ENCODE results near the gene BDH1.

BDH1 gene

DNA sequence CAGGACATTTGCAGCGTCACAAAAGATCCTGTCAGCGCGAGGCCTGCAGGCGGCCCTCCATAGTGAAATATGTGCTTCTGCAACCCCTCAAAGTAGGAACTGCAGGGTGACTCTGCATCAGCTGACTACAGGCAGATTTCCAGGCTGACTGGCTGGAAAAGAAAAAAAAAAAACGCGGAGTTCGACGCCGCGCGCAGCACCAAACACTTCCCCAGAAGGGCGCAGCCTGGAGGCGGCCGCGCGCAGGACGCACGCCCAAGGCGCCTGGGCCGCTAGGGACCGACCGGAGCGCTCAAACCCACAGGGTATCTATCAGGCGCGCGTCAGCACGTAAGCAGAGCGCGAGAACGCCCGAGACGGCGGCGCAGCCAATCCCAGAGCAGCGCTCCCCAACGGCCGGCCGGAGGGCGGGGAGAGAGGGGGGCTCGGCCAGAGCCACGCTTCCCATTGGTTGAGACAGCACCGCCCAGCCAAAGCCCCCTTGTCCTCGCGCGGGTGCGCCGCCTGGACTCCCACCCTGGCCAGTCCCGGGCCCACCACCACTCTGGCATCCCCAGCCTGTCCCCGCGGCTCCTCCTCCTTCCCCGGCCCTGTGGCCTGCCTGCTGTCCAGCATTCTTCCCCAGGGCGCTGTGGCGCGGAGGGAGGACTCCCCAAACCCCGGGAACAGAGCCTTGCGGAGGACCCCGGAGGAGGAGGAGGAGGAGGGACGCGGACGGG lies 1.0 kb downstream of the BDH1 start:
- ChIA-PET CTCF (interaction anchor here (0.9 to 1.5 kb wide), 3 partner anchors 10 to 44 kb away, joined by 3 to 4 read pairs (median 4); no protein-coding TSS in a partner anchor), POLR2A (no interaction called here)
- TF ChIP-seq, protein P1, sequence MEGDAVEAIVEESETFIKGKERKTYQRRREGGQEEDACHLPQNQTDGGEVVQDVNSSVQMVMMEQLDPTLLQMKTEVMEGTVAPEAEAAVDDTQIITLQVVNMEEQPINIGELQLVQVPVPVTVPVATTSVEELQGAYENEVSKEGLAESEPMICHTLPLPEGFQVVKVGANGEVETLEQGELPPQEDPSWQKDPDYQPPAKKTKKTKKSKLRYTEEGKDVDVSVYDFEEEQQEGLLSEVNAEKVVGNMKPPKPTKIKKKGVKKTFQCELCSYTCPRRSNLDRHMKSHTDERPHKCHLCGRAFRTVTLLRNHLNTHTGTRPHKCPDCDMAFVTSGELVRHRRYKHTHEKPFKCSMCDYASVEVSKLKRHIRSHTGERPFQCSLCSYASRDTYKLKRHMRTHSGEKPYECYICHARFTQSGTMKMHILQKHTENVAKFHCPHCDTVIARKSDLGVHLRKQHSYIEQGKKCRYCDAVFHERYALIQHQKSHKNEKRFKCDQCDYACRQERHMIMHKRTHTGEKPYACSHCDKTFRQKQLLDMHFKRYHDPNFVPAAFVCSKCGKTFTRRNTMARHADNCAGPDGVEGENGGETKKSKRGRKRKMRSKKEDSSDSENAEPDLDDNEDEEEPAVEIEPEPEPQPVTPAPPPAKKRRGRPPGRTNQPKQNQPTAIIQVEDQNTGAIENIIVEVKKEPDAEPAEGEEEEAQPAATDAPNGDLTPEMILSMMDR (IDR thresholded peaks at IDR 0.05; ENCODE audit: control extremely low read depth, extremely low read depth, low read depth, missing control alignments): peak; percentile 54
- DNase-seq (ENCODE audit: extremely low spot score): peak; percentile 98

DNA sequence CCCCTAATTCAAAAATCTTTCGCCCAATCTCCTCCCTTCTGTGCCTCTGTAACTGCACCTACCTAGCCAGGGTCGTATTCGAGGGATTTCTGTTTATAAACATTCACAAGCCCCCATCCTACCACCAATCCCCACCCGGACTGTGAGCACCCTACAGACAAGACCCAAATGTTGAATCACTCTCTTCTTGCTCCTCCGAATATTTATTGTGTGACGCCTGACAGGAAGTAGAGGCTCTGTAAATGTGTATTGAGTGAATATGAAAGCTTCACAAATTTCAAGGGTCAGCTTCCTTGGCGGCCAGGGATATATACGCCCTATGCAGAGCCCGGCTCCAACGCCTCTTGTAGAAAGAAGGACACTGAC lies 1.6 kb downstream of the BDH1 start:
- DNase-seq (ENCODE audit: extremely low spot score): no peak
- CTCF ChIA-PET: interaction anchor here (0.9 to 1.5 kb wide), 3 partner anchors 10 to 45 kb away, joined by 3 to 4 read pairs (median 4); no protein-coding TSS in a partner anchor
- POLR2A ChIA-PET: no interaction called here
- TF ChIP-seq, protein P1 (IDR thresholded peaks at IDR 0.05; ENCODE audit: control extremely low read depth, extremely low read depth, low read depth, missing control alignments): no peak

DNA sequence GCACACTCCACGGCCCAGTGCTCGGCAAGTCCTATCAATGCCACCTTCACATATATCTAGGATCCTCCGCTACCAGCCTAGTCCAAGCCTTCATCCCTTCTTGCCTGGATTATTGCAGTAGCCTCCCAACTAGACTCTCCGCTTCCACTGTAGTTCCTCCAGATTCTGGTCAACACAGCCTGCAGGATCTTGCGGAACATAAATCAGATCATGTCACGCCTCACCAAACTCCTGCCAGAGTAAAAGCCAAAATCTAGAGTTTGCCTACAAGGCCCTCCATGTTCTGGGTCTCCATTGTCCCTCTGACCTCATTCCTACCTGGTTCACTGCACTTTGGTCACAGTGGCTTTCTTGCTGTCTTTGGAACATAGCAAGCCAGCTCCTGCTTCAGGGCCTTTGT lies 3.6 kb downstream of the BDH1 start:
- ChIA-PET POLR2A (interaction anchor here (0.7 kb wide), 1 partner anchor 363 kb away, joined by 3 read pairs; no protein-coding TSS in a partner anchor), CTCF (no interaction called here)
- DNase-seq (ENCODE audit: extremely low spot score): no peak
- TF ChIP-seq, protein P1 (IDR thresholded peaks at IDR 0.05; ENCODE audit: control extremely low read depth, extremely low read depth, low read depth, missing control alignments): no peak

DNA sequence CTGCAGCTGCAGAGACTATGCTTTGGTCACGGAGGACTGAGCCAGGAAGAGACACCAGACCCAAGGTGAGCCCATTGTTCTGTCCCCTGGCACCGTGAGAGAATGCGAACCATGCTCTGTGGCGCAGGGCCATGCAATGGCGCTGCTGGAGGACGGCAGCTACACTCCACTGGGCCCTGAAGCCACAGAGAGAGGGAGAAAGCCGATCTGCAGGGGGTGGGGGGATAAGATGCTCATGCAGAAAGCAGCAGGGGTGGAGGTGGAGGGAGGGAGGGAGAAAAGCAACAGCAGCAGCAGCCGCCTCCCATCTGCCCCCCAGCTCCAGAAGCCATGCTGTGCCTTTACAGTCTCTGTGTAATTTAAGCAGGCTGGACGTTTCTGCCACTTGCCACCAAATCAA lies 5.3 kb downstream of the BDH1 start:
- no peak for DNase-seq (ENCODE audit: extremely low spot score)
- CTCF ChIA-PET: interaction anchor here (1.8 kb wide), 1 partner anchor 49 kb away, joined by 4 read pairs; no protein-coding TSS in a partner anchor
- TF ChIP-seq, protein P1 (IDR thresholded peaks at IDR 0.05; ENCODE audit: control extremely low read depth, extremely low read depth, low read depth, missing control alignments): no peak
- POLR2A ChIA-PET: no interaction called here

DNA sequence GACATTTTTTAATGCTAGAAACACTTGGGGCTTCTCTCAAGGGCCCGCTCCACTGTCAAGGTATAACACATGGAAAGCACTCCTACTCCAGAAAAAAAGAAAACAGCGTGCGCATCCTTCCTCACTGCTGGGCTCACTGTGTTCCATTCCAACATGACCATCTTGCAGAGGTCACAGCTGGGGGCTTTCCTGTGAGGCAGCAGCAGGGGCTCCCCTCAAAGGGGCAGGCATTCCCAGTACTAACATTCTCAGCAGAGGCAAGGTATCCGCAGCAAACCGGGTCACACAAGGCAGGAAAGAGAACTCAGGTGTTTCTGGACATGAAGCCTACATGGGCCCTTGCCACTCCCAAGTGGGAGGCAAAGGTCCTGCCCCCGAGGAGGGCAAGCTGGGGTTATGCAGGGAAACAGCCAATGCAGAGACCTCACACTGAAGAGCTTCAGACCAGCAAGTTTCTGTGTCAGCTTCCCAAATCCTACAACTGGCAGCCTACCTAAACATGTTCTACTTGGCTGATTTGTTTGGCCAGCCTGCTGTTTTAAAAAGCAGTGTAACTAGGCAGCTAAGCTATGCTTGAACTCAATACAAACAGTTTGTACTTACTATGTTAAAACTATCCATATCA lies 6.4 kb downstream of the BDH1 start:
- POLR2A ChIA-PET: no interaction called here

DNA sequence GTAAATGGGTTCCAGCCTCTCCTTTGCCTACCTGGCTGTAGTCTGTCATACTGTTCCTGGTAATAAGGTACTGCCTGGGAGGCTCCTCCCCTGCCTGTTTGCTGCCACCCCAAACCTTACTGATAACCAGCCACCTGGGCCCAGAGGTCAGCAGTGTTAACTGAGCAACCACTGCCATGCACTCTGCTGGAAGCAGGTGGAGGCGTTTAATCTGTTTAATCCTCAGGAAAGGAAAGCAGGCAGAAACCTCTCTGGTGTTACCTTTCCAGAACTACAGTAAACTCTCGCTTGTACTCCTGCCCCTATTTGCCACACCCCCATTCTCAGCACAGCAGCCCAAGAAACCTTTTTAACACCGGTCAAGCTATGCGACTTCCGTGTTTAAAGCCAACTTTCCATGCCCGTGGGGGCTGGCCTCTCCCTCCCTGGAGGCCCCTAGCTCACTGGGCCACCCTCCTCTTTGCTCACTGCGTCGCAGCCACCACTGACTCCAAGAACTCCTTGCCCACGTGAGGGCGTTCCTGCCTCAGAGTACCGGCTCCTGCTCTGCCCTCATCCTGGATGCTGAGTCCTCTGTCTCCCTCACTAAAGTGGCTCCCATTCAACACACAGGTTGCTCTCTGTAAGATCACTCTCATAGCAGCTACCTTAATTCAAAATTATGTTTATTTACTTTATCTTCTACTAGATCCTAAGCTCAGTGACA lies 8.3 kb downstream of the BDH1 start:
- CTCF ChIA-PET: no interaction called here
- POLR2A ChIA-PET: no interaction called here
- no peak for DNase-seq (ENCODE audit: extremely low spot score)
- TF ChIP-seq, protein P1 (IDR thresholded peaks at IDR 0.05; ENCODE audit: control extremely low read depth, extremely low read depth, low read depth, missing control alignments): no peak

More for the DNA sequence above, 6.4 kb downstream of the BDH1 start:
- no peak for DNase-seq (ENCODE audit: extremely low spot score)
- CTCF ChIA-PET: interaction anchor here (1.1 to 1.4 kb wide), 2 partner anchors 8 to 12 kb away, joined by 3 to 4 read pairs; no protein-coding TSS in a partner anchor
- TF ChIP-seq, protein P1 (IDR thresholded peaks at IDR 0.05; ENCODE audit: control extremely low read depth, extremely low read depth, low read depth, missing control alignments): no peak

Measured in GM10248 (cell line).